PC-3 (cell line): ENCODE measurements around the gene ABLIM3. TPM values are rescaled to one million over a fixed set of nuclear protein-coding genes. Genes with fewer than 3 reads are reported as not detected.
A peak's percentile ranks its signal among the peaks of the same experiment; 100 is the strongest.

Experiments used
- ATAC-seq: fragments of 200-7000 bp; cut with Tn5 transposase; 2 replicates; pipeline ENCODE4 v1.9.1; 2020; ENCODE audit warnings: mild to moderate bottlenecking, moderate library complexity
- BruUV-seq: library from RNA; stranded (reverse); fragments of 400-500 nt; replicated peaks from 2 replicates; lab custom pipeline; 2021; lab: Mats Ljungman, UMichigan
- CTCF ChIA-PET: fragments of 300-600 bp; sonication (Branson Sonifier 250); formaldehyde crosslinking; loops from one replicate; lab custom pipeline; 2022; ENCODE audit warnings: antibody characterized with exemption; lab: Charles Lee
- POLR2A ChIA-PET: fragments of 300-600 bp; sonication (Branson Sonifier 250); formaldehyde crosslinking; loops from one replicate; lab custom pipeline; 2022; ENCODE audit warnings: antibody characterized with exemption; ENCODE audit not compliant: unreplicated experiment; lab: Charles Lee
- DNase-seq: peaks from one replicate; pipeline ENCODE4 v3.0.0-alpha.2; 2015
- H2AFZ ChIP-seq: fragments of 300-600 bp; sonication (generic); 2 replicates; pipeline ENCODE4 v1.6.0; 2016; ENCODE audit warnings: antibody characterized with exemption, low read length
- H3F3A ChIP-seq: fragments of 300-600 bp; sonication (generic); one replicate; pipeline ENCODE4 v1.6.0; 2017; ENCODE audit warnings: antibody characterized with exemption, low read length, control low read depth, mild to moderate bottlenecking; ENCODE audit not compliant: unreplicated experiment
- H3K27ac ChIP-seq: fragments of 300-600 bp; sonication (generic); 2 replicates; pipeline ENCODE4 v1.5.1; 2016; ENCODE audit warnings: mild to moderate bottlenecking, low read length
- H3K27me3 ChIP-seq: fragments of 300-600 bp; sonication (generic); 2 replicates; pipeline ENCODE4 v1.6.1; 2016; ENCODE audit warnings: low read length, mixed read lengths
- H3K36me3 ChIP-seq: fragments of 300-600 bp; sonication (generic); 2 replicates; pipeline ENCODE4 v1.6.1; 2016; ENCODE audit warnings: low read depth, mixed run types, low read length, mixed read lengths
- H3K4me1 ChIP-seq: fragments of 300-600 bp; sonication (generic); 2 replicates; pipeline ENCODE4 v1.5.1; 2016; ENCODE audit warnings: low read length; ENCODE audit not compliant: insufficient read depth
- H3K4me2 ChIP-seq: fragments of 300-600 bp; sonication (generic); 2 replicates; pipeline ENCODE4 v1.6.0; 2016; ENCODE audit warnings: low read length
- H3K4me3 ChIP-seq: fragments of 300-600 bp; sonication (generic); 2 replicates; pipeline ENCODE4 v1.5.1; 2016; ENCODE audit warnings: mild to moderate bottlenecking, low read length, mixed read lengths
- H3K79me2 ChIP-seq: fragments of 300-600 bp; sonication (generic); 2 replicates; pipeline ENCODE4 v1.6.1; 2017; ENCODE audit warnings: low read length, mixed read lengths
- H3K9ac ChIP-seq: fragments of 300-600 bp; sonication (generic); 2 replicates; pipeline ENCODE4 v1.6.0; 2016; ENCODE audit warnings: mild to moderate bottlenecking, low read length
- H3K9me2 ChIP-seq: fragments of 300-600 bp; sonication (generic); replicated peaks from 2 replicates; pipeline ENCODE4 v1.6.1; 2016; ENCODE audit warnings: mixed run types, low read length, mixed read lengths
- H3K9me3 ChIP-seq: fragments of 300-600 bp; sonication (generic); 2 replicates; pipeline ENCODE4 v1.6.1; 2016; ENCODE audit warnings: low read length, mixed read lengths
- H4K20me1 ChIP-seq: fragments of 300-600 bp; sonication (generic); 2 replicates; pipeline ENCODE4 v1.6.1; 2016; ENCODE audit warnings: low read length, mixed read lengths
- CTCF ChIP-seq: fragments of 300-600 bp; sonication (generic); conservative IDR thresholded peaks from 2 replicates; pipeline ENCODE4 v1.5.1; 2017; ENCODE audit warnings: antibody characterized with exemption, low read depth, mild to moderate bottlenecking, low read length
- EZH2 ChIP-seq: fragments of 300-600 bp; sonication (generic); IDR thresholded peaks from one replicate; pipeline ENCODE4 v1.6.1; 2017; ENCODE audit warnings: antibody characterized with exemption, mild to moderate bottlenecking, low read length; ENCODE audit not compliant: unreplicated experiment
- EZH2phosphoT487 ChIP-seq: fragments of 300-600 bp; sonication (generic); IDR thresholded peaks from 2 replicates; pipeline ENCODE4 v1.6.1; 2018; ENCODE audit warnings: mild to moderate bottlenecking, antibody characterized with exemption, low read length, borderline replicate concordance
- intact Hi-C: fragments of 100-400 bp; cut with micrococcal nuclease; formaldehyde crosslinking; loops from 2 replicates; pipeline ENCODE4 v1.9.0; 2023
- total RNA-seq: library from RNA; depleted of rRNA; stranded (reverse); fragments of >200 nt; gene quantifications from 2 replicates; pipeline ENCODE4 v1.2.3, GENCODE V29; 2014

The ABLIM3 gene
- total RNA-seq, 1 experiment from 2014 or later, result 43.6 TPM

- Histone ChIP-seq H2AFZ (no peak overlapping the region), H4K20me1 (no peaks in the 10 kb centered on the region), H3K27me3 (no peaks in the 10 kb centered on the region), H3K79me2 (peaks cover 53% of the 10 kb centered on the region), H3K9ac (no peak overlapping the region), H3K27ac (peak overlapping the region; percentile 72), H3F3A (peaks cover 4% of the 10 kb centered on the region), H3K9me2 (no peaks in the 10 kb centered on the region), H3K36me3 (no peaks in the 10 kb centered on the region), H3K4me3 (no peak overlapping the region), H3K4me2 (peak overlapping the region; percentile 47), H3K4me1 (peaks cover 30% of the 10 kb centered on the region), H3K9me3 (no peaks in the 10 kb centered on the region)
- no peak for ATAC-seq
- BruUV-seq, result no TSS peak
- no peak for TF ChIP-seq EZH2phosphoT487
- TF ChIP-seq CTCF, result no peak
- no peak for TF ChIP-seq EZH2
- intact Hi-C loops, result no loop called here
- CTCF ChIA-PET, result no interaction called here
- POLR2A ChIA-PET, result interaction anchor here (0.6 kb wide), 1 partner anchor 108 kb away, joined by 5 read pairs; no protein-coding TSS in a partner anchor
- no peak for DNase-seq
These were observed 19.9 kb downstream of the ABLIM3 start for GRCh38 chr5:149161026-149161687.

GRCh38 chr5:149161850-149162249 is 20.6 kb downstream of the ABLIM3 start:
- CTCF ChIA-PET, result no interaction called here
- peak overlapping the region; percentile 47 for H3K4me2 ChIP-seq
- peaks cover 4% of the 10 kb centered on the region for H3F3A ChIP-seq
- H3K27ac ChIP-seq, result peak overlapping the region; percentile 72
- no peaks in the 10 kb centered on the region for H4K20me1 ChIP-seq
- TF ChIP-seq CTCF, result no peak
- no peak overlapping the region for H2AFZ ChIP-seq
- H3K79me2 ChIP-seq, result peaks cover 60% of the 10 kb centered on the region
- POLR2A ChIA-PET, result no interaction called here
- TSS peak; percentile 97 for BruUV-seq
- no peaks in the 10 kb centered on the region for H3K9me3 ChIP-seq
- H3K4me1 ChIP-seq, result peaks cover 35% of the 10 kb centered on the region
- H3K36me3 ChIP-seq, result no peaks in the 10 kb centered on the region
- DNase-seq, result no peak
- no peaks in the 10 kb centered on the region for H3K9me2 ChIP-seq
- intact Hi-C loops, result loop anchor here (1.0 kb wide), 5 partner anchors 10 to 67 kb away; no protein-coding TSS in a partner anchor
- ATAC-seq, result peak; percentile 8
- no peak overlapping the region for H3K4me3 ChIP-seq
- peak overlapping the region; percentile 3 for H3K9ac ChIP-seq
- no peaks in the 10 kb centered on the region for H3K27me3 ChIP-seq
